Measurements from ENCODE around the gene HMG20B. TPM values are rescaled to one million over a fixed set of nuclear protein-coding genes. Genes with fewer than 3 reads are reported as not detected.

HMG20B gene
- total and polyA plus RNA-seq, 2 experiments from 2014 or later, result 62.6 to 82.3 TPM

GRCh38 chr19:3593156-3593555 is 20.4 kb downstream of the HMG20B start:
- no peaks in the 10 kb centered on the region for H3K9me2 ChIP-seq (replicated peaks; ENCODE audit: insufficient read depth)
- no peak for DNase-seq (ENCODE audit: low spot score)
- H3K4me1 ChIP-seq (ENCODE audit: insufficient read depth), result no peaks in the 10 kb centered on the region
- no peak overlapping the region for H2AFZ ChIP-seq
- no peaks in the 10 kb centered on the region for H3K36me3 ChIP-seq (replicated peaks; ENCODE audit: insufficient read depth, low read depth)
- H3K4me3 ChIP-seq, result no peak overlapping the region
- no peaks in the 10 kb centered on the region for H4K20me1 ChIP-seq (ENCODE audit: insufficient read depth, poor library complexity, severe bottlenecking)
- TF ChIP-seq EZH2 (IDR thresholded peaks at IDR 0.05; ENCODE audit: borderline replicate concordance), result no peak
- TF ChIP-seq EZH2phosphoT487 (IDR thresholded peaks at IDR 0.05; ENCODE audit: low read depth, severe bottlenecking, unreplicated experiment), result no peak
- no peak for TF ChIP-seq CTCF (IDR thresholded peaks at IDR 0.05; ENCODE audit: poor library complexity)
- no peaks in the 10 kb centered on the region for H3K9me3 ChIP-seq (ENCODE audit: low read depth)
- no peaks in the 10 kb centered on the region for H3K79me2 ChIP-seq
- WGBS (ENCODE audit: low lambda C conversion rate, missing lambda C conversion rate), result 35% methylated on average over 11 of the region's 11 CpGs
- peaks cover 6% of the 10 kb centered on the region for H3K27me3 ChIP-seq
- no peak overlapping the region for H3K4me2 ChIP-seq
- H3K27ac ChIP-seq, result no peak overlapping the region

- Histone ChIP-seq H4K20me1 (ENCODE audit: insufficient read depth, poor library complexity, severe bottlenecking) (no peaks in the 10 kb centered on the region), H3K9me3 (ENCODE audit: low read depth) (no peaks in the 10 kb centered on the region), H3K4me3 (no peak overlapping the region), H3K27ac (no peak overlapping the region), H3K9me2 (replicated peaks; ENCODE audit: insufficient read depth) (no peaks in the 10 kb centered on the region), H3K4me2 (no peak overlapping the region), H3K36me3 (replicated peaks; ENCODE audit: insufficient read depth, low read depth) (no peaks in the 10 kb centered on the region), H2AFZ (no peak overlapping the region), H3K79me2 (no peaks in the 10 kb centered on the region), H3K4me1 (ENCODE audit: insufficient read depth) (no peaks in the 10 kb centered on the region), H3K27me3 (peaks cover 6% of the 10 kb centered on the region)
- no peak for DNase-seq (ENCODE audit: low spot score)
- WGBS (ENCODE audit: low lambda C conversion rate, missing lambda C conversion rate), result 93% methylated on average over 21 of the region's 34 CpGs
- TF ChIP-seq CTCF (IDR thresholded peaks at IDR 0.05; ENCODE audit: poor library complexity) (no peak), EZH2phosphoT487 (IDR thresholded peaks at IDR 0.05; ENCODE audit: low read depth, severe bottlenecking, unreplicated experiment) (no peak), EZH2 (IDR thresholded peaks at IDR 0.05; ENCODE audit: borderline replicate concordance) (no peak)
Measured at GRCh38 chr19:3595521-3596061, 22.8 kb downstream of the HMG20B start.

GRCh38 chr19:3599776-3600187 is 27.0 kb downstream of the HMG20B start:
- Histone ChIP-seq H3K9me3 (ENCODE audit: low read depth) (no peaks in the 10 kb centered on the region), H4K20me1 (ENCODE audit: insufficient read depth, poor library complexity, severe bottlenecking) (no peaks in the 10 kb centered on the region), H3K27me3 (no peaks in the 10 kb centered on the region), H3K4me2 (no peak overlapping the region), H2AFZ (no peak overlapping the region), H3K4me3 (no peak overlapping the region), H3K79me2 (no peaks in the 10 kb centered on the region), H3K27ac (no peak overlapping the region), H3K36me3 (replicated peaks; ENCODE audit: insufficient read depth, low read depth) (no peaks in the 10 kb centered on the region), H3K4me1 (ENCODE audit: insufficient read depth) (no peaks in the 10 kb centered on the region), H3K9me2 (replicated peaks; ENCODE audit: insufficient read depth) (no peaks in the 10 kb centered on the region)
- DNase-seq (ENCODE audit: low spot score), result no peak
- TF ChIP-seq EZH2 (IDR thresholded peaks at IDR 0.05; ENCODE audit: borderline replicate concordance) (no peak), EZH2phosphoT487 (IDR thresholded peaks at IDR 0.05; ENCODE audit: low read depth, severe bottlenecking, unreplicated experiment) (no peak), CTCF (IDR thresholded peaks at IDR 0.05; ENCODE audit: poor library complexity) (no peak)
- 91% methylated on average over 26 of the region's 28 CpGs for WGBS (ENCODE audit: low lambda C conversion rate, missing lambda C conversion rate)
